HG03139 (cell line): Measurements from ENCODE around the gene S100A4.
"Not testable (repeated sequence)": the region's sequence is repeated elsewhere in the genome, so short reads cannot be mapped to it uniquely, and the experiment has no call there.

Experiments
- ATAC-seq: cut with Tn5 transposase; IDR thresholded peaks from one replicate; pipeline ENCODE4 v1.9.1; 2021; ENCODE audit not compliant: unreplicated experiment

The S100A4 gene

GRCh38 chr1:153567621-153568366 lies 22.2 kb upstream of the S100A4 start:
- no peak for ATAC-seq

GRCh38 chr1:153566414-153567371 lies 21.1 kb upstream of the S100A4 start:
- no peak for ATAC-seq

DNA sequence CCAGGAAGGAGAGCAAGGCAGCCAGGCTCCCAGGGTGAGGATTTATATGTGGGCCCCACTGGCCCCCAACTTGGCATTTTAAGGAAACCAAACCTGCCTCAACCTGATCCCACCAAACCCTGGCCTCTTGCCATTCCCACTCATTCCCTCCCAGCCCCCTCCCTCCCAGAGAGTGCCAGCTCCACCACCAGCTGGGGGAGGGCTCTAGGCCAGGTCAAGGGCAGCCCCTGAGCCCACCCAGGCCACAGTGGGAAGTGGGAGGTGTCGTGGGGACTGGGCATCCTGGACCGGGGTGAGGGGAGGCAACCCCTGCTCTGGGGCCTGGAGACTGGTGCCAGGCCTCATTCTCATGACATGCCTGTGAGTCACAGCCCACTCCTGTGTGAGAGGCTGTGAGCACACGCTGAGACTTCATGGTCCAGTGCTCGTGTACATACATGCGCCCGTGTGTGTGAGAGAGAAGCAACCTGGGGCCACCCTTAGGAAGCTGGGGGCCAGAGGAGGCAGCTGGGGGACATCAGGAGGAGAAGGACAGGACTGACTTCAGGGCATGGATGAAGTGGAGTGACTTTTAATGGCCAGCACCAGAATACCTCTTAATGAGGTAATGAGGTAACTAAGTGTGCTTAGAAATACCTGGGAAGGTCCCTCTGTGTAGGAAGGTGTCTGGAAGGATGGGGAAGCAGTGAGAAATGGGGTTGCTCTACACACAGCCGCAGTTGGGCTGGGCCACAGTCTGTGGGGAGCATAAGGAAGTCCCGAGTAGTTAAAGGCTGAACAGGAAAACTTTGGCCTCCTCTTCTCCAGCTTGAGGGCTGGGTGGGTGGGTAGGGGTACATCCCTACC lies 20.1 kb upstream of the S100A4 start, which contains the start of gene S100A2:
Gene S100A2, minus strand, starts transcription at position 316 of the 846 bp plus-strand sequence. CDS start 1,967 bp downstream, outside the sequence.
- ATAC-seq: no peak

DNA sequence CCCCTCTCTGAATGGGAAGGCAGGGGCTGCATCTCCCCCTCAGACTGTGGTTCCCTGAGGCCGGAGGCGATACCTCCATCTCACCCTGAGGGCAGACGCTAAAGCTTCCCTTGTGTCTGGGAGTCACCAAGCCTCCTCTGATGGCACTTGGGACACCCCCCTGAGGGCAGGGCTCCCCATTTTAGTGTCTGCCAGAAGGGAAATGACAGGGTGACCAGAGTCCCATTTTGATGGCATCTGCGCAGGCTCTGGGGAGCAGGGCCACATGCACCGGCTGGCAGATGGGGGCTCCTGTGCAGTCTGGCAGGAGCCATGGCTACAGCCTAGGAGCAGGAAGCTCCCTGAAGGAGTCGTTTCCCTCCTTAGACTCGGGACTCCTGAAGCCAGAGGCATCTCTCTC lies 18.4 kb upstream of the S100A4 start:
- ATAC-seq: no peak

GRCh38 chr1:153563483-153563901 lies 17.9 kb upstream of the S100A4 start:
- no peak for ATAC-seq

GRCh38 chr1:153562021-153562420 lies 16.4 kb upstream of the S100A4 start:
- ATAC-seq: not testable (repeated sequence)

DNA sequence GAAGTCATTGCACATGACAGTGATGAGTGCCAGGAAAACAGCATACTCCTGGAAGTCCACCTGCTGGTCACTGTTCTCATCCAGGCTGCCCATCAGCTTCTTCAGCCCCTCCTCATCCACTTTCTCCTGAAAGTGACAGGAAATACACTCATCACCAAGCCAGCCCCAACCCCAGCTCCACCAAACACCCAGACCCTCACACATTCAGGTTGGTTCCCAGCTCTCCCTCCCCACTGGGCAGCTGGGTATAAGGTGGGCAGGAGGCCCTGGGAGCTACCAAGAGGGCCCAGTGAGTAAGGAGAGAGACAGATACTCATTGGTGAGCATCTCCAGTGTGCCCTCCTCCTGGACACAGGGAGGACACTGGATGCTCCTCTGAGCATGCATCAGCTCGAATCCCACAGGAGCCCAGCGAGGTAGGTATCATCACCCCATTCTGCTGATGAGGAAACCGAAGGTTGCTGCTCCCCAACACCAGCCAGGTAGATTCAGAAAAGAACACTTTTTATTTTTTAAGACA lies 15.9 kb upstream of the S100A4 start:
- ATAC-seq: no peak

- ATAC-seq: no peak
Observed at GRCh38 chr1:153560771-153561465, 15.3 kb upstream of the S100A4 start.

DNA sequence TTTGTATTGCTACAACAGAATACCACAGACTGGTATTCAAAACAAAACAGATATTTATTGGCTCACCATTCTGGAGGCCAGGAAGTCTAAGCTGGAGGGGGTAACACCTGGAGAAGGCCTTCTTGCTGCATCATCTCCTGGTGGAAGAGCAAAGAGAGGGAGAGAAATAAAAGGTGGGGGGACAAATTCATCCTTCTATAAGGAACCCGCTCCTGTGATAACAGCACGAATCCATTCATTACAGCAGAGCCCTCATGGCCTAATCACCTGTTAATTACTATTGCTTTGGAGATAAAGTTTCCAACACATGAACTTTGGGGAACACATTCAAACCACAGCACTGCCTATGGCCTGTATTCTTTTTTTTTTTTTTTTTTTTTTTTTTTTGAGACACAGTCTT lies 14.6 kb upstream of the S100A4 start:
- ATAC-seq: no peak

DNA sequence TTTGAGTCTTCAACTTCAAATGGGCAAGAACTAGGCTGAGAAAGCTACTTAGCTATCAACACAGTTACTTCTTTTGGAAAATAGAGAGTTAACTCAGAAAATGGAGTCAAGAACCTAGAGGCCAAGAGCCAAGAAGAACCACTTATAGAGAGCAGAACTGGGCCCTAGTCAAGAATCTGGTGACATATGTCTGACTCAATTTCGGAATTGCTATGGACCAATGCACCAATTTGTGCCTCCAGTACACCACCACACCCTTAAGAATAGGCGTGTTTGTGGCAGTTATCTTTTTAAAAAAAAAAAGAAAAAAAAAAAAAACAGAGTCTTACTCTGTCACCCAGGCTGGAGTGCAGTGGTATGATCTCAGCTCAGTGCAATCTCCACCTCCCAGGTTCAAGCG lies 12.3 kb upstream of the S100A4 start:
- no peak for ATAC-seq

DNA sequence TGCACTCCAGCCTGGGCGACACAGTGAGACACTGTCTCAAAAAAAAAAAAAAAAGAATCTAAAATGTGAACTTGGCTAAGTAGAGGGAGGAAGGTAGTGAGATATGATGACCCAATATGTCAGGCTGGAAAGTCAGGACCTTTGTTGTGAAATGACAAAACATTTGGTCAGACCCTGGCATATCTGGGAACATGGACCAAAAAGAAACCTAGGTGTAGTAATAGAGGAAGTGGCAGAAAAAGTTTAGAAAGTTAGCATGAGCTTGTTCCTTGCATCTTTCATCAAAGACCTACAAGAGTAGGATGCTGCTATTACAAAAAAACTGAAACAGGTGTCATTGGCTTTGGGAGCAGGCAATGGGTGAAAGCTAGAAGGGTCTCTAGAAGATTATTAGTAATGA lies 10.7 kb upstream of the S100A4 start:
- no peak for ATAC-seq

- no peak for ATAC-seq
Observed at GRCh38 chr1:153553830-153554541, 8.4 kb upstream of the S100A4 start.

DNA sequence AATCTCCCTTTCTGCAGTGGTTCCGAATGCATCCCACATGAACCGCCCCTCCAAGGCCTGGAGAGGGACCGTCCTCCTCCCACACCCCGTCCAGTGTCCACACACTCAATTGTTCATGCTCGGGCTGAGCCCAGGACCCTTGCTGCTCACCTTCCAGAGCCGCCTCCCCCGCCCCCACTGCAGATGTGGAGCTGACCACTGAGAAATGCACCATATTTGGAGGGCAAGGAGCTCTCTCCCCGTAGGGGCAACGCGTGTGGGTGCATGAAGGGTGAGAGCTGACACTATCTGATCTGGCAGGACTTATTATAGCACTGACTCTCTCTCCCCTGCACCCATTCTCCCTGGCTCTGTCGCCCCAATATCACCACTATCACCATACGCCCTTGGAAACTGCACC lies 7.5 kb upstream of the S100A4 start:
- ATAC-seq: no peak

GRCh38 chr1:153552335-153552734 lies 6.7 kb upstream of the S100A4 start:
- no peak for ATAC-seq

- no peak for ATAC-seq
Observed at GRCh38 chr1:153550827-153551500, 5.4 kb upstream of the S100A4 start.

DNA sequence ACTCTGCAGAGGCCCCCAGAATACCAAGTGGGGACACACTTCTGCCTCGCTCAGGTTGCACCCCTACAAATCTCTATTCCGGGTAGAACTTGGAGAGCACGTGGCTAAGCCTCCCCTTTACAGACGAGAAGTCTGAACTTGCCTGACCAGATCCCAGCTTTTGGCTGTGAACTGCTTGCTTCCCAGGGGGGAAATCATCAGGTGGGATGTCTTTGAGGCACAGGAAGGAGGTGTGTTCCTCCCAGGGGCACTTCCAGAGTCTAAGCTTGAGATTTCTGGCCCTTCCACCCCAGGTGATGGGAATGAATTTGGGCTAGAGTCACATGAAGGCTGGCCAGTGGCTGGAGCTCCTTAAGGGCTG lies 4.8 kb upstream of the S100A4 start:
- no peak for ATAC-seq

DNA sequence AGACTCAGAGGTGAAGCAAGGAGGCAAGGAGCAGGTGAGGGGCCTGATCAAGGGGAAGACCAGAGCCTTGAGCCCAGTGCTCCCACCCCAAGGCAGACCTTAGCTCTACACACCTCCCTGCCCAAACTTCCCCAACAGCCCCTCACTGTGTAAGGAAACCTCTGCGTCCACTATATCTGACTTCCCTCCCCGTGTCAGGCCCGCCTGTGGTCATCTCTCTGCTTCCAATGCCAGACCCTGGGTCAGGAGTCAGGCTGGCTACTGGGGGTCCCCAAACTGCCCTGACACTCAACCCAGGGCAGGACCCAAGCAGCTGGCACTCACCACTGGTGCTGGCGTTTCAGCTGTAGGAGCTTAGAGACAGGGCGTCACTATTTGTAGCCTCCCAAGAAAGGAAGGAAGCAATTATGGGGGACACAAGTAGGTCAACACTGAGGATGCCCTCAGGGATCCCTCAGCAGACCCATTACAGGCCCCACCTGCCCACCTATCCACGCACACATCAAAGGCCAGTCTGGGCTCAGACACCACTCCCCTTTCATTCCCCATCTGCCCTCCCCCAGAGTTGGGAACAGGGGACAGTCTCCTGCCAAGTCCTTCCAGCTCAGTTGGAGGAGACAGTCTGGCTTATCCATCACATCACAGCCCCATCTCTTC lies 4.3 kb upstream of the S100A4 start:
- no peak for ATAC-seq
